HG02970 (cell line): ENCODE measurements around the gene ALDH8A1.

Experiments
- ATAC-seq: cut with Tn5 transposase; IDR thresholded peaks from one replicate; pipeline ENCODE4 v1.9.1; 2021; ENCODE audit warnings: mild to moderate bottlenecking, moderate library complexity, moderate number of reproducible peaks; ENCODE audit not compliant: unreplicated experiment, low FRiP score

ALDH8A1 gene

GRCh38 chr6:134951494-134952263 lies 1.8 kb upstream of the ALDH8A1 start:
- ATAC-seq = no peak

GRCh38 chr6:134950482-134950881 lies 581 bp upstream of the ALDH8A1 start:
- no peak for ATAC-seq

- no peak for ATAC-seq
These were observed 1.2 kb downstream of the ALDH8A1 start for GRCh38 chr6:134948691-134949090.

GRCh38 chr6:134948142-134948541 lies 1.8 kb downstream of the ALDH8A1 start:
- no peak for ATAC-seq

- ATAC-seq = no peak
These were observed 4.9 kb downstream of the ALDH8A1 start for GRCh38 chr6:134945045-134945444.

- no peak for ATAC-seq
These were observed 6.3 kb downstream of the ALDH8A1 start for GRCh38 chr6:134943522-134944111.

- no peak for ATAC-seq
These were observed 11.0 kb downstream of the ALDH8A1 start for GRCh38 chr6:134938896-134939295.

GRCh38 chr6:134937426-134937825 lies 12.5 kb downstream of the ALDH8A1 start:
- no peak for ATAC-seq

GRCh38 chr6:134936931-134937330 lies 13.0 kb downstream of the ALDH8A1 start:
- ATAC-seq = no peak

- no peak for ATAC-seq
These were observed 13.4 kb downstream of the ALDH8A1 start for GRCh38 chr6:134936476-134936875.

- no peak for ATAC-seq
These were observed 15.0 kb downstream of the ALDH8A1 start for GRCh38 chr6:134934793-134935485.

GRCh38 chr6:134932535-134933470 lies 17.1 kb downstream of the ALDH8A1 start:
- no peak for ATAC-seq

- ATAC-seq = no peak
These were observed 17.8 kb downstream of the ALDH8A1 start for GRCh38 chr6:134932098-134932497.

GRCh38 chr6:134930463-134930862 lies 19.4 kb downstream of the ALDH8A1 start:
- no peak for ATAC-seq

GRCh38 chr6:134928151-134928900 lies 21.6 kb downstream of the ALDH8A1 start:
- no peak for ATAC-seq

GRCh38 chr6:134925800-134926199 lies 24.1 kb downstream of the ALDH8A1 start:
- ATAC-seq = no peak

GRCh38 chr6:134921721-134922261 lies 28.1 kb downstream of the ALDH8A1 start:
- no peak for ATAC-seq

- ATAC-seq = no peak
These were observed 28.6 kb downstream of the ALDH8A1 start for GRCh38 chr6:134921276-134921675.

- no peak for ATAC-seq
These were observed 29.5 kb downstream of the ALDH8A1 start for GRCh38 chr6:134920422-134920821.
